Measurements from ENCODE around the gene AMH.

AMH gene

GRCh38 chr19:2221918-2222317 lies 27.2 kb upstream of the AMH start:
- no peak for DNase-seq

DNA sequence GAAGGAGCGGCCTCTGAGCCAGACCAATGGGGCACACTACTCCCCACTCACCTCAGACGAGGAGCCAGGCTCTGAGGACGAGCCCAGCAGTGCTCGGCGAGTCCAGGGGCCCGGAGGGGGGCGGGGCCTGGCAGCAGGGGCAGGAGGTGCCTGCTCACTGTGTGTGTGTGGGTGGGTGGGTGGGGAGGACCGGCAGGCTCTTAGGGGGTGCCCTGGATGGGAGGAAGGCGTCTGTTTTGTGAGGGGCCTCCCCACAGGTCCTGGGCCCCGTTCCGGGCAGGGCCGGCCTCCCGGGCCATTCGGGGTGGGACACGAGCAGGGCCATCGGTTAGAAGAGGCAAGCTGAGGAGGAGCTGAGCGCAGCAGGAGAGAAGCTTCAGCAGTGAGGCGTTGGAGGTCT lies 25.7 kb upstream of the AMH start:
- no peak for DNase-seq

- peak; percentile 41 for DNase-seq
These were observed 25.2 kb upstream of the AMH start for GRCh38 chr19:2223959-2224358.

GRCh38 chr19:2224754-2225349 lies 24.3 kb upstream of the AMH start:
- no peak for DNase-seq

GRCh38 chr19:2225415-2226050 lies 23.6 kb upstream of the AMH start:
- DNase-seq, result no peak

DNA sequence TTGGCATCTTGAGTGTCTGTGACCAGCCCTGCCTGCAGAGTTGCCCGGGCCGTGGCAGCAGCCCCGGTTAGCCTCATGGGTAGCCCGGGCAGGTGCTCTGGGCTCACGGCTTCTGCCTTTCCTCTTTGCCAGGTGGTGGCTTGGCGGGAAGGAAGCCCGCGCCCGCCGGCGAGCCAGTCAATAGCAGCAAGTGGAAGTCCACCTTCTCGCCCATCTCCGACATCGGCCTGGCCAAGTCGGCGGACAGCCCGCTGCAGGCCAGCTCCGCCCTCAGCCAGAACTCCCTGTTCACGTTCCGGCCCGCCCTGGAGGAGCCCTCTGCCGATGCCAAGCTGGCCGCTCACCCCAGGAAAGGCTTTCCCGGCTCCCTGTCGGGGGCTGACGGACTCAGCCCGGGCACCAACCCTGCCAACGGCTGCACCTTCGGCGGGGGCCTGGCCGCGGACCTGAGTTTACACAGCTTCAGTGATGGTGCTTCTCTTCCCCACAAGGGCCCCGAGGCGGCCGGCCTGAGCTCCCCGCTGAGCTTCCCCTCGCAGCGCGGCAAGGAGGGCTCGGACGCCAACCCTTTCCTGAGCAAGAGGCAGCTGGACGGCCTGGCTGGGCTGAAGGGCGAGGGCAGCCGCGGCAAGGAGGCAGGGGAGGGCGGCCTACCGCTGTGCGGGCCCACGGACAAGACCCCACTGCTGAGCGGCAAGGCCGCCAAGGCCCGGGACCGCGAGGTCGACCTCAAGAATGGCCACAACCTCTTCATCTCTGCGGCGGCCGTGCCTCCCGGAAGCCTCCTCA lies 22.9 kb upstream of the AMH start:
- DNase-seq, result no peak

DNA sequence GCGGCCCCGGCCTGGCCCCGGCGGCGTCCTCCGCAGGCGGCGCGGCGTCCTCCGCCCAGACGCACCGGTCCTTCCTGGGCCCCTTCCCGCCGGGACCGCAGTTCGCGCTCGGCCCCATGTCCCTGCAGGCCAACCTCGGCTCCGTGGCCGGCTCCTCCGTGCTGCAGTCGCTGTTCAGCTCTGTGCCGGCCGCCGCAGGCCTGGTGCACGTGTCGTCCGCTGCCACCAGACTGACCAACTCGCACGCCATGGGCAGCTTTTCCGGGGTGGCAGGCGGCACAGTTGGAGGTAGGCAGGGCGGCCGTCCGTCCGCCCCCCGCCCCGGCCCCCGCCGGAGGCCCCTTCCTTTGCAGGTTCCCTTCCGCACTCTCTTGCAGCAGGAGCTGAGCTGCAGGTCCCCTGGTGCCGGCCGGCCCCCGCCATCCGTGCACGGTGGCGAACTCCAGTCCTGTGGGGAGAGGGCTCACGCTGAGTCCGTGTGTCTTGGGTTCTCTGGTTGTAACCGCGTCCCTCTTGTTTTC lies 22.2 kb upstream of the AMH start:
- no peak for DNase-seq

DNA sequence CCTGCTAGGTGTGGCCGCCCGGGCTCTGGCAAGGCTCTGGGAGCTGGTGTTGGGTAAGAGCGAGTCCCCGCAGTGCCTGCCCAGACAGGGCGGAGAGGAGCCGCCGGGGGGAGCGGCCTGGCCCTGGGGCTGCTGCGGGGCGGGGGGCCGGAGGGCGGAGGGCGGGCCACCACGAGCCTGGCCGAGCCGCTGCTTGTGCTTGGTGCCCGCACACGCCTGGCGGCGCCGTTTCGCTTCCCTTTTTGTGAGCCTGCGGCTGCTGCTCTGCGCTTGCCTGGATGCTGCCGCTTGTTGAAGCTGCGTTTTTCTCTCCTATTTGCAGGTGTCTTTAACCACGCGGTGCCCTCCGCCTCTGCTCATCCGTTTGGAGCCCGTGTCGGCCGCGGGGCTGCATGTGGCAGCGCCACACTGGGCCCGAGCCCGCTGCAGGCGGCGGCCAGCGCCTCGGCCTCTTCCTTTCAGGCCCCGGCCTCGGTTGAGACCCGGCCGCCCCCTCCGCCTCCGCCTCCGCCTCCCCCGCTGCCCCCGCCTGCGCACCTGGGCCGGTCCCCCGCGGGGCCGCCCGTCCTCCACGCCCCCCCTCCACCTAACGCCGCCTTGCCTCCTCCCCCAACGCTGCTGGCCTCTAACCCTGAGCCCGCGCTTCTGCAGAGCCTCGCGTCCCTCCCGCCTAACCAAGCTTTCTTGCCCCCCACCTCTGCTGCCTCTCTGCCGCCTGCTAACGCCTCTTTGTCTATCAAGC lies 21.5 kb upstream of the AMH start:
- DNase-seq, result no peak

- DNase-seq, result no peak
These were observed 20.7 kb upstream of the AMH start for GRCh38 chr19:2228157-2229030.

GRCh38 chr19:2229103-2230032 lies 19.8 kb upstream of the AMH start:
- DNase-seq, result no peak

GRCh38 chr19:2230033-2230531 lies 19.0 kb upstream of the AMH start:
- DNase-seq, result no peak

DNA sequence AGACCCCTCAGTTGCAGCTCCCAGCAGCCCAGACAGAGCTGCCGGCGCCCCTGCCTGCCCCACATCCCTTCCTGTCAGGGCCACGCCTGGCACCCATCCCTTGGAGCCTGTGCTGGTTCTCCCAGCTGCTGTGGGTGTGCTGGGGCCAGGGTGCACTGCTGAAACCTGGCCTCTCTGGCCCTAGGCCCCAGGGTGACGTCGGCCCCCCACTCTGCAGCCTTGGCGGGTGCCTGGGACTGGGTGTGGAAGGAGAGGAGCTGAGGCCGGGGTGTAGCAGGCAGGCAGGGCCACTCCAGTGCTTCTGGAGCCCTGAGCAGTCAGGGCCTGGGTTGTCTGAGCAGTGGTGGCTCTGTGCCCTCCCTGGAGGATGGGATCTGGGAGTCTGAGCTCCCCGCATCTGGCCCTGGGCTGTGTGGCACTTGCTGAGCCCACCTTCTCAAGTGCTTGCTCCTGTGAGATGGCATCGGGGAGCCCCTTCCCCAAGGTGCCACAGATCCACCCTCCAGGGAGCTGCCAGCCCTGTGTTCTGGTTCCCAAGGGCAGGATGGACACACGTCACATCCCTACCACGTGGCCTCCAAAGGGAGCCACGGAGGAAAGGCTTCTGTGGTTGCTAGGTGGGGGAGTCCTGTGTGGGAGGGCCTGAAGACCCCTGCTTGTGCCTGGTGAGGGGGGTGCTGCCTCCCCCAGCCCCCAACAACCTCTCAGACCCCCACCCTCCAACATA lies 18.2 kb upstream of the AMH start:
- no peak for DNase-seq

- DNase-seq, result no peak
These were observed 17.4 kb upstream of the AMH start for GRCh38 chr19:2231621-2232221.

DNA sequence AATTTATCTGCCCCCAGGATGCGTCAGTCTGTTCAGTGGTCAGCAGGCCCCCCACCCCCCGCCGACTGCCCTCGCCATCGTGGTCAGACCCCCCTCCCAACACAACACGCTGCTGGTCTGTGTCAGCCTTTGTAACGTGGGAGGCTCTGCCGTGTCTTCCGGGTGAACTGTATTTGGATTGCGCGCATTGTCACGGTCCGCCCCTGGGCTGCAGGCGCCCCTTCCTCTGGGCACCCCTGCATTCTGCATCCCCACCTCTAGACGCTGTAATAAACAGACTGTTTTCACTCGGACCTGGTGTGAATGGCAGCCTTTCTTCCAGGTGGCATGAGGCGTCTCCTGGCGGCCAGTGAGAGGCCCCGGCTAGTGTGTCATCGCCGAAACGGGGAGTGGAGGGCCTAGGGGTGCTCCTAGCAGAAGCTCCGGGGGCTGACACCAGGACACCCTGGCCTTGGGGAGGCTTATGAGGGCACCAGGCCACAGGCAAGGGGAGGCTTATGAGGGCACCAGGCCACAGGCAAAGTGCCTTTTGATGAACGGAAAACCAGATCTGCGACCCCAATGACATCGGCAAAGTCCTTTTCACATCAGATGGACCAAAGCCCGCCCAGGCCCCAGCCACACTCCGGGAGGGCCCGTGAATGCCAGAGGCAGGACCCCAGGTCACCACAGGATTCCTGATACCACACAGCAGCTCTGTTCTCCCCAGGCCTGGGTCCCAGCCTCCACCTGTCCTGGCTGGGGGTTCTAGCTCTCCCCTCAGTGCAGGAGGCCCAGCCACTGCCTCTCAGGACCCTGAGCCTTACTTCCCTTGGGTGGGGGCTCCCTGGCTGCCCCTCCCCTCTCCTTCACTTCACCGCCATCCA lies 16.6 kb upstream of the AMH start:
- DNase-seq, result no peak

GRCh38 chr19:2233601-2234280 lies 15.4 kb upstream of the AMH start:
- DNase-seq, result no peak

GRCh38 chr19:2234996-2235380 lies 14.1 kb upstream of the AMH start:
- no peak for DNase-seq

DNA sequence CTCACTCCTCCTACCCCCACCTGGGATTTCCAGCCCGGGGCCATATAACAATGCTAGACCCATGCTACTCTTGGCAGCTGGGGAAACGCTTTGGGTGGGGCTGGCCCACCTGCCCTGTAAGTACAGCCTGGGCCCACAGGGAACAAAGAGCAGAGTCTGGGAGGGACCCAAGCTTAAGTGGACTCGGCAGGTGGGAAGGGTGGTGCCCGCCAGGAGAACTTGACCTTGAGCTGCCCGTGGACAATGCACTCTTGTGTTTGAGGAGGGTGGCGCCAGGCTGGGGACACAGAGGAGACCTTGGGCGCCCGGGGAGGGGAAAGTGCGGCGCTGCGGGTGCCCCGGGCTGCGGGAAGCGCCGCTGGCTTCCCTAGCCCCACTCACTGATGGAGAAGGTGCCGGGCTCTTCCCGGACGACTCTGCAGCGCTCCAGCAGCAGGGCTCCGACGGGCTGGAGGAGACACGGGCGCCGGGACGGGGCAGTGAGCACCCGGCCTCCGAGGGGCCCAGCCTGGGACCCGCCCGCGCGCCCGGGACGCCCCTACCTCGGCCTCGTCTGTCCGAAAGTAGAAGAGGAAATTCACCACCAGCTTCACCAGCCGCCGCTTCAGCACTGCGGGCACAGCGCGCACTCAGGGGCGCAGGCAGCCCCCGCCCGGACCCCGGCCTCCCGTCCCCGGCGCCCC lies 13.6 kb upstream of the AMH start:
- DNase-seq, result no peak

GRCh38 chr19:2236064-2236313 lies 13.1 kb upstream of the AMH start:
- DNase-seq, result no peak
